ACHN (cell line): ENCODE results near the gene TSPY2.
"Not testable (repeated sequence)": the region's sequence is repeated elsewhere in the genome, so short reads cannot be mapped to it uniquely, and the experiment has no call there.

ENCODE experiments used
- DNase-seq: peaks from one replicate; pipeline ENCODE4 v3.0.0-alpha.2; 2015
- in situ Hi-C: cut with HindIII; loops from 2 replicates; pipeline ENCODE4 v1.10.0; 2017; ENCODE audit warnings: low sequenced_read_pairs, low pct_ligation_motif_present, low pct_unique_long_range_greater_than_20kb

The TSPY2 gene, protein sequence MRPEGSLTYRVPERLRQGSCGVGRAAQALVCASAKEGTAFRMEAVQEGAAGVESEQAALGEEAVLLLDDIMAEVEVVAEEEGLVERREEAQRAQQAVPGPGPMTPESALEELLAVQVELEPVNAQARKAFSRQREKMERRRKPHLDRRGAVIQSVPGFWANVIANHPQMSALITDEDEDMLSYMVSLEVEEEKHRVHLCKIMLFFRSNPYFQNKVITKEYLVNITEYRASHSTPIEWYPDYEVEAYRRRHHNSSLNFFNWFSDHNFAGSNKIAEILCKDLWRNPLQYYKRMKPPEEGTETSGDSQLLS

GRCh38 chrY:6245923-6246322 is at the start of gene TSPY2:
Gene TSPY2, plus strand, starts transcription at chrY:6246223. Its CDS starts 46 bp downstream, at chrY:6246269.
- DNase-seq, in situ Hi-C loops: not testable (repeated sequence)

DNA sequence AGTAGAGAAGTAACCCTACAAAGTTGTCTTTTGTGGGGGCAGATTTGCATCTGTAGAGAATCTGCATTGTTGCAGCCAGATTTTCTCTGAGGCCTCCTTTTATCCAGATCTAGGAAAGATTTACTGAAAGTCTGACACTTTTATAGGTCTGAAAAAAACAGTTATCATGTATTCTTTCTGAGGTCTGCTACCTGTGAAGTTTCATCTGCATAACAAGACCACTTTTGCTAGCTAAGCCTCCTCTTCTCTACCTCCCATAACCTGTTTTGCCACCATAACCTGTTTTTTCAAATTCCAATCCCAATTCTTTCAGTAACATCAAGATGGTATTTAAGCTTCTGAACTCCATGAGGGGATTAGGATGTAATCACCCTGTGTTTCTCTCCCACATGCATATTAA is 36.5 kb upstream of the TSPY2 start:
- DNase-seq, in situ Hi-C loops: not testable (repeated sequence)

DNA sequence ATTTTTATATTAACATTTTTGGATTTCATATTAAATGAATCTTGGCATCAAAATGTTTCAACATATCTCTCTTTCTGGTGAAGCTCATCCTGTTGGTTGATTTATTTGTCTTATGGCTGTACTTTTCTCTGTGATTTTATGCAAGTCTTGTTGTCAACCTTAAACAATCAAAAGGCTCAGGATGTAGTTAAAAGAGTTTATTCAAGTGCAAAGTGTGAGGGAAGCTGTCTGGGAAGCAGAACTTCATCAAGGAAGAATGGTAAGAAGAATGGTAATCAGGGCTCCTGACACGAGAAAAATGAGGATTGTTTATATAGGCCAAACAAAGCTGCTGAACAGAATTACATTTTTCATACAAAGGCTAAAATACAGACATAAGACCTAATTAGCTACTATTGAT is 29.0 kb upstream of the TSPY2 start:
- DNase-seq, in situ Hi-C loops: not testable (repeated sequence)

DNA sequence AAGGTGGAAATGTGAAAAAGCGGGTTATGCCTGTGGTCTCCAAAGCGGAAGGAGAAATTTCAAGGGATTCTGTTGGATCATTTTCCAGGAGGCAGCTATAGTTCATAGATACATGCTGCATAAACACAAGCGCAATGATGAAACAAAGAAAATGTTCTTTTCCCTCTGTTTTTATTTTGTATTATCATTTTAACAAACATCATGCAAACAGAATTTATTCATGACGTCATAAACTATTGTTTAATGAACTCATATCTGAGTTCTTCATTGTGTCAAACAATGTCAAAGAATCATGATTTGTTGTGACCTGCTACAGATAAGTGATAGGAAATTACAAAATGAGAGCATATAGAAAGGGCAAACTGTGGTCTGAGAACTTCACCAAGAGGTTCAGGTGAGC is 23.8 kb downstream of the TSPY2 start:
- in situ Hi-C loops, result not testable (repeated sequence)

More for the DNA sequence above, 23.8 kb downstream of the TSPY2 start:
- DNase-seq, result not testable (repeated sequence)
